Esophagus squamous epithelium (tissue), 4 donors: ENCODE data around the gene FGGY.

Experiments used
- CTCF ChIP-seq, 6 experiments: fragments of 450-650 bp in 4 of 6; fragments of 200-600 bp in 2 of 6; sonication (generic) in 2 of 6; IDR thresholded peaks; one replicate each; pipeline ENCODE4 v1.5.1; 2016 to 2019; ENCODE audit warnings: antibody characterized with exemption in 6 of 6, mild to moderate bottlenecking in 4 of 6, moderate library complexity in 4 of 6
- POLR2A ChIP-seq, 4 donors: fragments of 450-650 bp; IDR thresholded peaks; one replicate each; pipeline ENCODE4 v1.6.1; 2017; ENCODE audit warnings: antibody characterized with exemption in 4 of 4, mild to moderate bottlenecking in 4 of 4, moderate library complexity in 3 of 4

- TF ChIP-seq CTCF (IDR thresholded peaks at IDR 0.05), result no peak
- TF ChIP-seq POLR2A (IDR thresholded peaks at IDR 0.05), result no peak
These were observed 1.9 kb downstream of the FGGY start for GRCh38 chr1:59298710-59299346.
